Smooth muscle cell (in vitro differentiated cells): Measurements from ENCODE around the gene SIN3A. TPM values are rescaled to one million over a fixed set of nuclear protein-coding genes. Genes with fewer than 3 reads are reported as not detected.

Experiments used
- DNase-seq: peaks from one replicate; lab custom pipeline; 2025; ENCODE audit not compliant: unreplicated experiment; lab: John Stamatoyannopoulos, UW
- H2AFZ ChIP-seq: fragments of 200-600 bp; sonication (generic); 2 replicates; pipeline ENCODE4 v1.6.0; 2016; ENCODE audit warnings: antibody characterized with exemption, low read depth, mild to moderate bottlenecking
- H3F3A ChIP-seq: fragments of 200-600 bp; sonication (generic); 2 replicates; pipeline ENCODE4 v1.6.0; 2017; ENCODE audit warnings: antibody characterized with exemption, low read depth
- H3K27ac ChIP-seq: fragments of 200-600 bp; sonication (generic); 2 replicates; pipeline ENCODE4 v1.5.1; 2016; ENCODE audit warnings: low read depth, mild to moderate bottlenecking
- H3K27me3 ChIP-seq: fragments of 200-600 bp; sonication (generic); 2 replicates; pipeline ENCODE4 v1.6.1; 2016; ENCODE audit warnings: low read depth, mild to moderate bottlenecking
- H3K36me3 ChIP-seq: fragments of 200-600 bp; sonication (generic); 2 replicates; pipeline ENCODE4 v1.5.1; 2016; ENCODE audit warnings: low read depth
- H3K4me1 ChIP-seq: fragments of 200-600 bp; sonication (generic); 2 replicates; pipeline ENCODE4 v1.5.1; 2016; ENCODE audit warnings: low read depth
- H3K4me2 ChIP-seq: fragments of 200-600 bp; sonication (generic); 2 replicates; pipeline ENCODE4 v1.6.0; 2016; ENCODE audit warnings: mild to moderate bottlenecking
- H3K4me3 ChIP-seq: fragments of 200-600 bp; sonication (generic); 2 replicates; pipeline ENCODE4 v1.5.1; 2016; ENCODE audit warnings: mild to moderate bottlenecking
- H3K79me2 ChIP-seq: fragments of 200-600 bp; sonication (generic); 2 replicates; pipeline ENCODE4 v1.6.0; 2016; ENCODE audit warnings: low read depth, mild to moderate bottlenecking
- H3K9ac ChIP-seq: fragments of 200-600 bp; sonication (generic); 2 replicates; pipeline ENCODE4 v1.6.0; 2016; ENCODE audit warnings: low read depth
- H3K9me3 ChIP-seq: fragments of 200-600 bp; sonication (generic); replicated peaks from 2 replicates; pipeline ENCODE4 v1.5.1; 2016; ENCODE audit warnings: low read depth
- H4K20me1 ChIP-seq: fragments of 200-600 bp; sonication (generic); 2 replicates; pipeline ENCODE4 v1.6.0; 2016; ENCODE audit warnings: low read depth
- CTCF ChIP-seq: fragments of 200-600 bp; sonication (generic); IDR thresholded peaks from 2 replicates; pipeline ENCODE4 v1.5.1; 2017; ENCODE audit warnings: borderline replicate concordance, mild to moderate bottlenecking, antibody characterized with exemption; ENCODE audit not compliant: insufficient read depth, poor library complexity, severe bottlenecking
- WGBS: methylation state at CpG from one replicate; pipeline ENCODE4 v1.1.7; 2016; ENCODE audit warnings: low lambda C conversion rate; 5-methylcytosine and 5-hydroxymethylcytosine counted together
- polyA plus RNA-seq: library from polyadenylated mRNA; unstranded; fragments of >200 nt; fragmentation: Nextera tagmentation; extraction: Ambion mirVana; gene quantifications from 2 replicates; pipeline ENCODE4 v1.2.1, GENCODE V29; 2016
- total RNA-seq: library from RNA; depleted of rRNA; stranded (reverse); fragments of >200 nt; gene quantifications from 2 replicates; pipeline ENCODE4 v1.2.3, GENCODE V29; 2014

Gene SIN3A
- total and polyA plus RNA-seq, 2 experiments from 2014 or later = 12.0 to 40.7 TPM

GRCh38 chr15:75371901-75372688 lies 79.4 kb downstream of the SIN3A start:
- no peak overlapping the region for H3K4me2 ChIP-seq
- TF ChIP-seq CTCF = no peak
- H3K27me3 ChIP-seq = no peaks in the 10 kb centered on the region
- H3K9ac ChIP-seq = no peak overlapping the region
- no peaks in the 10 kb centered on the region for H3K9me3 ChIP-seq
- H3F3A ChIP-seq = peaks cover 4% of the 10 kb centered on the region
- H3K4me1 ChIP-seq = peaks cover 9% of the 10 kb centered on the region
- H3K36me3 ChIP-seq = peaks cover 14% of the 10 kb centered on the region
- DNase-seq = no peak
- H2AFZ ChIP-seq = no peak overlapping the region
- peaks cover 6% of the 10 kb centered on the region for H4K20me1 ChIP-seq
- peaks cover 5% of the 10 kb centered on the region for H3K79me2 ChIP-seq
- WGBS = 93% methylated on average over 11 of the region's 11 CpGs
- H3K4me3 ChIP-seq = no peak overlapping the region
- H3K27ac ChIP-seq = no peak overlapping the region

GRCh38 chr15:75371486-75371885 lies 80.0 kb downstream of the SIN3A start:
- H3K4me1 ChIP-seq = peaks cover 9% of the 10 kb centered on the region
- peaks cover 5% of the 10 kb centered on the region for H3K79me2 ChIP-seq
- peaks cover 6% of the 10 kb centered on the region for H4K20me1 ChIP-seq
- no peak overlapping the region for H3K4me2 ChIP-seq
- peaks cover 4% of the 10 kb centered on the region for H3F3A ChIP-seq
- TF ChIP-seq CTCF = no peak
- no peak for DNase-seq
- no peak overlapping the region for H3K27ac ChIP-seq
- 100% methylated on average over 1 of the region's 1 CpG for WGBS
- peaks cover 14% of the 10 kb centered on the region for H3K36me3 ChIP-seq
- no peak overlapping the region for H2AFZ ChIP-seq
- H3K4me3 ChIP-seq = no peak overlapping the region
- no peaks in the 10 kb centered on the region for H3K9me3 ChIP-seq
- no peaks in the 10 kb centered on the region for H3K27me3 ChIP-seq
- H3K9ac ChIP-seq = no peak overlapping the region

- peaks cover 6% of the 10 kb centered on the region for H4K20me1 ChIP-seq
- peak overlapping the region; percentile 81 for H3K4me3 ChIP-seq
- H3K9me3 ChIP-seq = no peaks in the 10 kb centered on the region
- no peak overlapping the region for H3K4me2 ChIP-seq
- peaks cover 9% of the 10 kb centered on the region for H3K4me1 ChIP-seq
- H3F3A ChIP-seq = peaks cover 4% of the 10 kb centered on the region
- peak overlapping the region; percentile 84 for H3K27ac ChIP-seq
- 94% methylated on average over 7 of the region's 7 CpGs for WGBS
- no peak for TF ChIP-seq CTCF
- peaks cover 5% of the 10 kb centered on the region for H3K79me2 ChIP-seq
- no peak overlapping the region for H2AFZ ChIP-seq
- DNase-seq = no peak
- peaks cover 6% of the 10 kb centered on the region for H3K36me3 ChIP-seq
- H3K27me3 ChIP-seq = no peaks in the 10 kb centered on the region
- no peak overlapping the region for H3K9ac ChIP-seq
Measured at GRCh38 chr15:75369897-75370581, 81.5 kb downstream of the SIN3A start.
